ENCODE data around the gene AP1B1.

AP1B1 gene

GRCh38 chr22:29341056-29341848, 47.1 kb downstream of the AP1B1 start:
- no peak for DNase-seq (ENCODE audit: extremely low read depth, low read depth)
- TF ChIP-seq CTCF (IDR thresholded peaks at IDR 0.05; ENCODE audit: low read depth, low read length), result no peak

- no peak for TF ChIP-seq CTCF (IDR thresholded peaks at IDR 0.05; ENCODE audit: low read depth, low read length)
- DNase-seq (ENCODE audit: extremely low read depth, low read depth), result no peak
These were observed 47.8 kb downstream of the AP1B1 start for GRCh38 chr22:29340566-29340965.

- DNase-seq (ENCODE audit: extremely low read depth, low read depth), result no peak
- TF ChIP-seq CTCF (IDR thresholded peaks at IDR 0.05; ENCODE audit: low read depth, low read length), result no peak
These were observed 48.8 kb downstream of the AP1B1 start for GRCh38 chr22:29339381-29340235.

- no peak for DNase-seq (ENCODE audit: extremely low read depth, low read depth)
- TF ChIP-seq CTCF (IDR thresholded peaks at IDR 0.05; ENCODE audit: low read depth, low read length), result no peak
These were observed 50.0 kb downstream of the AP1B1 start for GRCh38 chr22:29338398-29338797.

- no peak for TF ChIP-seq CTCF (IDR thresholded peaks at IDR 0.05; ENCODE audit: low read depth, low read length)
- no peak for DNase-seq (ENCODE audit: extremely low read depth, low read depth)
These were observed 50.6 kb downstream of the AP1B1 start for GRCh38 chr22:29337631-29338284.

GRCh38 chr22:29336751-29337490, 51.4 kb downstream of the AP1B1 start:
- no peak for TF ChIP-seq CTCF (IDR thresholded peaks at IDR 0.05; ENCODE audit: low read depth, low read length)
- DNase-seq (ENCODE audit: extremely low read depth, low read depth), result no peak
